Measurements from ENCODE around the gene ANGPTL8.

The ANGPTL8 gene

GRCh38 chr19:11237321-11237720 lies 2.1 kb upstream of the ANGPTL8 start:
- H3K36me3 Mint-ChIP-seq (ENCODE audit: low read depth), result peaks cover 31% of the 10 kb centered on the region
- TF ChIP-seq CTCF (IDR thresholded peaks at IDR 0.05), result no peak
- peaks cover 8% of the 10 kb centered on the region for H3K4me1 Mint-ChIP-seq
- peaks cover 2% of the 10 kb centered on the region for H3K27me3 Mint-ChIP-seq (ENCODE audit: low read depth, poor library complexity)
- DNase-seq, result no peak
- no peaks in the 10 kb centered on the region for H3K9me3 Mint-ChIP-seq
- no peak overlapping the region for H3K27ac Mint-ChIP-seq
- H3K4me3 Mint-ChIP-seq, result no peak overlapping the region

DNA sequence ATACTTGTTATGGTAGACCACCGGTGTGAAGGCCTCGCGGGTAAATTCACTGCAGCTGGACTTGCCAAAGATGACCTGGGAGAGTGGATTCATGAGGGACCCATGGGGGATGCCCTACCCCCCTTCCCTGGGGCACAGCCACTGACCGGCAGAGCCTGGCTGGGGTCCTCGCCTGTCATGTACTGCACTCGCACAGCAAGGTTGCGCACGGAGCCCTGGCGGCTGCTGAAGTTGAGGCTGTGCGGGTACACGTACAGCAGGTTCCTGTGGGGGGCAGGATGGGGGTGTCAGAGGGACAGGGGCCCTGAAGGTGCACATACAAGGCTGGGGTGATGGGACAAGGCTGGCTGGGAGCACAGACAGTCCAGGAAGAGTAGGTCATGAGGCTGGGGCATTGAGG lies 1.4 kb upstream of the ANGPTL8 start:
- peaks cover 32% of the 10 kb centered on the region for H3K36me3 Mint-ChIP-seq (ENCODE audit: low read depth)
- H3K9me3 Mint-ChIP-seq, result no peaks in the 10 kb centered on the region
- TF ChIP-seq CTCF (IDR thresholded peaks at IDR 0.05), result no peak
- H3K4me3 Mint-ChIP-seq, result no peak overlapping the region
- peaks cover 12% of the 10 kb centered on the region for H3K4me1 Mint-ChIP-seq
- no peak for DNase-seq
- peaks cover 2% of the 10 kb centered on the region for H3K27me3 Mint-ChIP-seq (ENCODE audit: low read depth, poor library complexity)
- no peak overlapping the region for H3K27ac Mint-ChIP-seq

DNA sequence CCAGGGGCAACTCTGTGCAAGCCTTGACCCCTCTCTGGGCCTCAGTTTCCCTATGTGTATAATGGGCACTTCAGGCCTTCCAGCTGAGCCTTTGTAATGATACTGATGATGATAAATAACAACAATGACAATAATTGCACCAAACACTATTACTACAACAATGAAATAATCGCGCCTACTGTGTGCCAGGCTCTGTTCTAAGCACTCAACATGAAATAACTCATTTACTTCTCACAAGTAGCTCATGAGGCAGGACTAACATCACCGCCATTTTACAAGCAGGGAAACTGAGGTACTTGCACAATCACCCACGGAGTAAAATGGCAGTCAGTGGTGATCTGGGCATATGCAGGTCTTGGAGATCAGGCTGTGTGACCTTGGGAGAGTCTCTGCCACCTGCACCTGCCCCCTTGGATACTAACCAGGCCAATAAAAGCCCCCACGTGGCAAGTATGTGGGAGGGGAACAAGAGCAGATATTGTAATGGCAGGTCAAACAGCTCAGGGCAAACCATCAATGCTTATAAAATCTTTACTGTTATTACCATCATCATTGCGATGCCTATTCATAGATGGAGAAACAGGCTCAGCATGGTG lies 540 bp upstream of the ANGPTL8 start:
- H3K4me1 Mint-ChIP-seq, result peaks cover 16% of the 10 kb centered on the region
- H3K4me3 Mint-ChIP-seq, result no peak overlapping the region
- no peak for DNase-seq
- H3K36me3 Mint-ChIP-seq (ENCODE audit: low read depth), result peaks cover 31% of the 10 kb centered on the region
- H3K27ac Mint-ChIP-seq, result no peak overlapping the region
- no peak for TF ChIP-seq CTCF (IDR thresholded peaks at IDR 0.05)
- H3K9me3 Mint-ChIP-seq, result no peaks in the 10 kb centered on the region
- H3K27me3 Mint-ChIP-seq (ENCODE audit: low read depth, poor library complexity), result peaks cover 2% of the 10 kb centered on the region

DNA sequence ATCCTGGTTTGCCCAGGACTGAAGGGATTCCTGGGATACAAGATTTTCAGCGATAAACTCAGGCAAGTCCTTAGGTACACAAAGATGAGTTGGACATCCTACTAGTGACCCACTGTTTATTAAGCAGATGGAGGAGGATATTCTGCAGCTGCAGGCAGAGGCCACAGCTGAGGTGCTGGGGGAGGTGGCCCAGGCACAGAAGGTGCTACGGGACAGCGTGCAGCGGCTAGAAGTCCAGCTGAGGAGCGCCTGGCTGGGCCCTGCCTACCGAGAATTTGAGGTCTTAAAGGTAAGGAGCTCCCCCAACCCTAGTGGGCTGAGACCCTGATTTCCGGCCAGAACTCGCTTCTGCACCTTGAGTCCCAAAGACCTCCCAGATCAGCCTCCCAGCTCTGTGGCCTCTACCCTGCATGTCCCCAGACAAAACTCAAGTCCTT lies 607 bp downstream of the ANGPTL8 start:
- no peak for DNase-seq
- Mint-ChIP-seq H3K9me3 (no peaks in the 10 kb centered on the region), H3K4me1 (peaks cover 17% of the 10 kb centered on the region), H3K27me3 (ENCODE audit: low read depth, poor library complexity) (peaks cover 2% of the 10 kb centered on the region), H3K27ac (no peak overlapping the region), H3K36me3 (ENCODE audit: low read depth) (peaks cover 31% of the 10 kb centered on the region), H3K4me3 (no peak overlapping the region)
- no peak for TF ChIP-seq CTCF (IDR thresholded peaks at IDR 0.05)

GRCh38 chr19:11242025-11242424 lies 2.6 kb downstream of the ANGPTL8 start:
- TF ChIP-seq CTCF (IDR thresholded peaks at IDR 0.05), result no peak
- Mint-ChIP-seq H3K27me3 (ENCODE audit: low read depth, poor library complexity) (peaks cover 2% of the 10 kb centered on the region), H3K36me3 (ENCODE audit: low read depth) (peaks cover 38% of the 10 kb centered on the region), H3K4me3 (no peak overlapping the region), H3K9me3 (no peaks in the 10 kb centered on the region), H3K27ac (peak overlapping the region; percentile 59), H3K4me1 (peaks cover 17% of the 10 kb centered on the region)
- DNase-seq, result no peak

Measured in nephron progenitor cell (in vitro differentiated cells).